Thoracic aorta (tissue), 2 donors: Measurements from ENCODE around the gene VSTM4. TPM values are rescaled to one million over a fixed set of nuclear protein-coding genes. Genes with fewer than 3 reads are reported as not detected.

Source experiments
- ATAC-seq: fragments of 150-250 bp; one replicate; pipeline ENCODE4 v1.8.0; 2017; ENCODE audit warnings: low read depth; ENCODE audit not compliant: insufficient number of reproducible peaks, low FRiP score
- DNase-seq: peaks from one replicate; pipeline ENCODE4 v3.0.0-alpha.2; 2020; ENCODE audit warnings: low spot score
- H3K27ac ChIP-seq, 2 donors: fragments of 200-600 bp; sonication (generic); 1 replicate in 1 of 2; 2 replicates in 1 of 2; pipeline ENCODE4 v1.5.1; 2016; ENCODE audit warnings: mild to moderate bottlenecking in 2 of 2, moderate library complexity in 2 of 2
- H3K27me3 ChIP-seq: fragments of 200-600 bp; sonication (generic); replicated peaks from 2 replicates; pipeline ENCODE4 v1.6.0; 2016; ENCODE audit warnings: mild to moderate bottlenecking; ENCODE audit not compliant: insufficient read depth
- H3K36me3 ChIP-seq: fragments of 200-600 bp; sonication (generic); one replicate; pipeline ENCODE4 v1.5.1; 2016
- H3K4me1 ChIP-seq, 2 donors: fragments of 200-600 bp; sonication (generic); 1 replicate in 1 of 2; 2 replicates in 1 of 2; pipeline versions ENCODE4 v1.5.1 to v1.6.0; 2016; ENCODE audit warnings: low read depth in 2 of 2, mild to moderate bottlenecking in 1 of 2; ENCODE audit not compliant: control insufficient read depth in 1 of 2
- H3K4me3 ChIP-seq: fragments of 200-600 bp; sonication (generic); 2 replicates; pipeline ENCODE4 v1.5.1; 2016; ENCODE audit warnings: mild to moderate bottlenecking
- H3K9me3 ChIP-seq: fragments of 200-600 bp; sonication (generic); 2 replicates; pipeline ENCODE4 v1.5.1; 2016
- total RNA-seq, 2 donors: library from RNA; depleted of rRNA; stranded (reverse); fragments of >200 nt; gene quantifications; one replicate each; pipeline versions ENCODE4 v1.1.0 to v1.2.3, GENCODE V29; 2016
- TF ChIP-seq, protein P1 (sequence below): fragments of 200-600 bp; sonication (generic); IDR thresholded peaks from one replicate; pipeline ENCODE4 v1.5.1; 2019; ENCODE audit warnings: antibody characterized with exemption

The VSTM4 gene
- total RNA-seq, 2 donors from 2014 or later: 24.4 to 46.4 TPM

DNA sequence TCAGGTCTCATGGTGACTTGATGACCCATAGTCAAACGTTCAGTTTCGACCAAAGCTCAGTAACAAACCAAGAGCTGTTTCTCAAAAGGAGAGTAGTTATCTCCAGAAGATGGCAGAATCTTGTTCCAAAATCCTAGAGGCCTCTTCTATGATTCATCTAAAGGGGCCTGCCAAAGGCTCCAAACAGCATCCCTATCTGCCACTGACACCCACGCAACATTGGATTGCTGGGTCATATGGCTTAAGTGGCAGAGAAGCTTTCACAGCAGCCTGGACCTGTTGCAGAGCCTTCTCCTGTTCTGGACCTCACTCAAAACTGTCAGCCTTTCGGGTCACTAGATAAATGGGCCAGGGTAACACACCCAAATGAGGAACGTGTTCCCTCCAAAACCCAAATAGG lies 121.7 kb downstream of the VSTM4 start:
- DNase-seq: no peak
- Histone ChIP-seq H3K9me3 (no peaks in the 10 kb centered on the region), H3K4me3 (no peak overlapping the region), H3K4me1 (no peaks in the 10 kb centered on the region), H3K36me3 (no peaks in the 10 kb centered on the region), H3K27me3 (no peaks in the 10 kb centered on the region), H3K27ac (no peak overlapping the region)
- ATAC-seq: no peak
- TF ChIP-seq, protein P1, sequence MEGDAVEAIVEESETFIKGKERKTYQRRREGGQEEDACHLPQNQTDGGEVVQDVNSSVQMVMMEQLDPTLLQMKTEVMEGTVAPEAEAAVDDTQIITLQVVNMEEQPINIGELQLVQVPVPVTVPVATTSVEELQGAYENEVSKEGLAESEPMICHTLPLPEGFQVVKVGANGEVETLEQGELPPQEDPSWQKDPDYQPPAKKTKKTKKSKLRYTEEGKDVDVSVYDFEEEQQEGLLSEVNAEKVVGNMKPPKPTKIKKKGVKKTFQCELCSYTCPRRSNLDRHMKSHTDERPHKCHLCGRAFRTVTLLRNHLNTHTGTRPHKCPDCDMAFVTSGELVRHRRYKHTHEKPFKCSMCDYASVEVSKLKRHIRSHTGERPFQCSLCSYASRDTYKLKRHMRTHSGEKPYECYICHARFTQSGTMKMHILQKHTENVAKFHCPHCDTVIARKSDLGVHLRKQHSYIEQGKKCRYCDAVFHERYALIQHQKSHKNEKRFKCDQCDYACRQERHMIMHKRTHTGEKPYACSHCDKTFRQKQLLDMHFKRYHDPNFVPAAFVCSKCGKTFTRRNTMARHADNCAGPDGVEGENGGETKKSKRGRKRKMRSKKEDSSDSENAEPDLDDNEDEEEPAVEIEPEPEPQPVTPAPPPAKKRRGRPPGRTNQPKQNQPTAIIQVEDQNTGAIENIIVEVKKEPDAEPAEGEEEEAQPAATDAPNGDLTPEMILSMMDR: no peak

DNA sequence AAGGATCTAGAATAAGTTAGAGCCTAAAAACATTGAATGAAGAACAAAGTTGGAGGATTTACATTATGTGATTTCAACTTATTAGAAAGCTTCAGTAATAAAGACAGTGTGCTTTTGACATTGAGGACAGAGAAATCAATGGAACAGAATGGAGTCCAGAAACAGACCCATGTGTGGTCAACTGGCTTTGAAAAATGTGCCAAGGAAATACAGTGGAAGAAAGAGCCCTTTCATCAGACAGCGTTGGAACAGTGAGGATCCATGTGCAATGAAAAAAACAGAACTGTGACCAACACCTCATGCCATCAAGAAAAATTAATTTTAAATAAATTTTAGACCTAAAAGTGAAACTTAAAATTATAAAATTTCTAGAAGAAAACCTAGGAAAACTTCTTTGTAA lies 125.1 kb downstream of the VSTM4 start:
- H3K9me3 ChIP-seq: no peaks in the 10 kb centered on the region
- H3K27ac ChIP-seq: no peak overlapping the region
- TF ChIP-seq, protein P1: no peak
- ATAC-seq: no peak
- H3K4me1 ChIP-seq: no peaks in the 10 kb centered on the region
- no peaks in the 10 kb centered on the region for H3K36me3 ChIP-seq
- no peak for DNase-seq
- H3K27me3 ChIP-seq: no peaks in the 10 kb centered on the region
- H3K4me3 ChIP-seq: no peak overlapping the region

DNA sequence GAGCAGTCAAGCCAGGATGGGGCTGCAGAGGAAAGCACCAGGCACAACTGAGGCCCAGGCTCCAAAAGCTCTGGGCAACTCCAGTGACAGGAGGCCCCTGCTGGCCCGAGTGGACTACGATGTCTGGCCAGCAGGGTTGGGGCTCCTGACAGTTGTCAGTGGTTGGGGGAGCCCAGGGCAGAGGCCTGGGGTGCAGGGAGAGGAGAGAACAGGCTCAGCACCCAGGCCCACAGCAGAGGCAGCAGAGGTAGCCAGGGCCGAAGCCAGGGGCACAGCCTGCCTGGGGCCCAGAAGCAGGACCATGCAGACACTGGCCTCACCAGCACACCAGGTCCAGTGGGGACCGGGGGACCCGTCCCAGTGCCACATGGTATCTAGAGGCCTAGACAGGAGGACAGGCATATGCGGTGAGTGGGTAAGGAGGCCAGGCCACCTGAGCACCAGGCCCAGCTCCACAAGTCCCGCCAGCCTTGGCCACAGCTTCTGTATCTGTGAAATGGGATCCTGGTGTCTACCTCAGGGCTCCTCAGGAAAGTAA lies 129.6 kb downstream of the VSTM4 start:
- no peak overlapping the region for H3K27ac ChIP-seq
- no peak overlapping the region for H3K4me3 ChIP-seq
- H3K36me3 ChIP-seq: no peaks in the 10 kb centered on the region
- H3K4me1 ChIP-seq: no peaks in the 10 kb centered on the region
- H3K27me3 ChIP-seq: no peaks in the 10 kb centered on the region
- DNase-seq (no peak), ATAC-seq (no peak)
- TF ChIP-seq, protein P1: no peak
- H3K9me3 ChIP-seq: no peaks in the 10 kb centered on the region

DNA sequence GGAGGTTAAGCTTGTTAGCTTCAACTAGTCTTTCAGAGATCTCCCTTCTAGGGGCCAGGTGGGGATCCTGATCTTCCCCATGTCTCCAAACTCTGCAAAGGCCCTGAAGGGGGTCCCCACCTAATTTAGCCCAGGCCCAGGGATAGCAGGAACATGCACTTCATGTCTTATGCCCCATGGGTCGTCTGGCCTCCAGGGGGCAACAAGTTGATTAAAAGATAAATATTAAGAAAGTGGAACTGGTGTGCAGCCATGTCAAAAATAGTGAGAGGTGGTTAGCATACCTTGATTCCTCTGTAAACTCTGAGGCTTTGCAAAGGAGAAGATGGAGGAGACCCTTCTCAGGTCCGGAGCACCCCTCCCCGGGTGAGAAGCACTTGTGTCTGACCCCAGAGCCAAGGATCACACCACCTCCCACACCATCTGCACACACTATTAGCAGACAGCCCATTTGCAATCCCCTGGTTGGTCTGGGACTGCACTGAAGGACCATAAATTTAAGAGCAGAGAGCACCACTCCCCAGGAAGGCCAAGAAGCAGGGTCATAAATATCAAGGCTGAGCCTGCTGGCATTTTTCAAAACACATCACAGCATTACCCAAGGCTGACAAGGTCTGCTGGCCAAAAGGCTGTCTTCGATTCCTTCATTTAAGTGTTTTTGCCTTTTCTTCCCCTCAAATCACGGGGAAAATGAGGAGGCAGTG lies 131.5 kb downstream of the VSTM4 start:
- Histone ChIP-seq H3K36me3 (no peaks in the 10 kb centered on the region), H3K9me3 (no peaks in the 10 kb centered on the region), H3K4me1 (no peaks in the 10 kb centered on the region), H3K27me3 (no peaks in the 10 kb centered on the region), H3K4me3 (no peak overlapping the region), H3K27ac (no peak overlapping the region)
- no peak for ATAC-seq
- TF ChIP-seq, protein P1: no peak
- DNase-seq: no peak

DNA sequence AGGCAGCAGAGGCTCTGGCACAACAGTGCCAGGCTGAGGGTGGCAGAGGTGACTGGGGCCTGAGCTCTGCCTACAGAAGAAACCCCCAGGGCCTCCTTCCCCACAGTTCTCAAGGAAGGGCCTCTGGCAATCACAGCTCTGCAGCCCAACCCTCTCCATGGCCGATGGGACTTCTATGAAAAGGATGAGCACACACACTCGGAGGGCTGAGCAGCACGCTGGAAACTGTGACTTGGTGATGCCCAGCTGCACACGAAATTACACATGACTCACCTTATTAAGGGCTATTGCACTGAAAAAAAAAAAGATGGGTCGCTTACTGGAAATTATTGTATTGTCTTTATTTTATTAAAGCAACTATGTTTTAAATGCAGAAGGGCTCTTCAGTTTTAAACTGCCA lies 132.7 kb downstream of the VSTM4 start:
- TF ChIP-seq, protein P1: no peak
- no peaks in the 10 kb centered on the region for H3K9me3 ChIP-seq
- ATAC-seq: no peak
- H3K4me3 ChIP-seq: no peak overlapping the region
- no peaks in the 10 kb centered on the region for H3K27me3 ChIP-seq
- no peaks in the 10 kb centered on the region for H3K4me1 ChIP-seq
- no peak for DNase-seq
- H3K36me3 ChIP-seq: no peaks in the 10 kb centered on the region
- no peak overlapping the region for H3K27ac ChIP-seq
